K562 (cell line): Measurements from ENCODE around the gene PLXNA2. TPM values are rescaled to one million over a fixed set of nuclear protein-coding genes. Genes with fewer than 3 reads are reported as not detected.

Experiments used
- ATAC-seq: fragments of 200-7000 bp; cut with Tn5 transposase; 3 replicates; pipeline ENCODE4 v1.9.1; 2020; ENCODE audit warnings: moderate library complexity
- BruUV-seq: library from RNA; stranded (reverse); fragments of 400-500 nt; replicated peaks from 2 replicates; lab custom pipeline; 2021; lab: Mats Ljungman, UMichigan
- CTCF ChIA-PET: fragments of 300-600 bp; formaldehyde crosslinking; extraction: SDS; loops from one replicate; lab custom pipeline; 2021; ENCODE audit warnings: low intra/inter-chr PET ratio; lab: Yijun Ruan, JAX
- POLR2A ChIA-PET: fragments of 300-600, 350-650 bp; sonication (Branson Sonifier 250); formaldehyde crosslinking; extraction: SDS; loops from one replicate; lab custom pipeline; 2021; ENCODE audit warnings: antibody characterized with exemption, inconsistent platforms; lab: Yijun Ruan, JAX
- DNase-seq, 4 experiments: peaks; one replicate each; pipeline versions ENCODE4 v3.0.0 to v3.0.0-alpha.2; 2011 to 2018; ENCODE audit warnings: low spot score in 3 of 4, mixed read lengths in 3 of 4; ENCODE audit errors: extremely low read depth in 1 of 4
- FAIRE-seq: peaks from 2 replicates; lab custom pipeline; 2011; peaks lifted over from hg19 to GRCh38; lab: Jason Lieb, UNC
- H2AFZ ChIP-seq: 2 replicates; pipeline ENCODE4 v1.6.0; 2011; ENCODE audit warnings: low read depth, low read length, control low read depth, inconsistent platforms
- H3K27ac ChIP-seq: fragments of 200-600 bp; 3 replicates; pipeline ENCODE4 v1.8.0; 2011; ENCODE audit warnings: low read depth, mild to moderate bottlenecking, control low read depth, inconsistent platforms, low read length, moderate library complexity, mixed read lengths; ENCODE audit errors: extremely low read depth
- H3K27me3 ChIP-seq, 2 experiments: fragments of 300-600 bp in 1 of 2; 2 replicates in 1 of 2; 3 replicates in 1 of 2; pipeline versions ENCODE4 v1.6.0 to v1.8.0; 2011; ENCODE audit warnings: inconsistent platforms in 2 of 2, low read length in 2 of 2, mild to moderate bottlenecking in 1 of 2, mixed read lengths in 1 of 2, moderate library complexity in 1 of 2; ENCODE audit not compliant: control insufficient read depth in 2 of 2, insufficient read depth in 2 of 2
- H3K36me3 ChIP-seq: fragments of 300-600 bp; 3 replicates; pipeline ENCODE4 v1.8.0; 2011; ENCODE audit warnings: mild to moderate bottlenecking, low read length, inconsistent platforms; ENCODE audit not compliant: control insufficient read depth, insufficient read depth
- H3K4me1 ChIP-seq, 2 experiments: fragments of 200-600 bp in 1 of 2; replicated peaks in 1 of 2; 2 replicates in 1 of 2; 3 replicates in 1 of 2; pipeline versions ENCODE4 v1.5.1 to v1.8.0; 2011; ENCODE audit warnings: inconsistent platforms in 2 of 2, low read length in 2 of 2, mild to moderate bottlenecking in 1 of 2, mixed read lengths in 1 of 2, moderate library complexity in 1 of 2; ENCODE audit not compliant: control insufficient read depth in 2 of 2, insufficient read depth in 2 of 2
- H3K4me2 ChIP-seq: 2 replicates; pipeline ENCODE4 v1.6.1; 2011; ENCODE audit warnings: low read length, control low read depth, inconsistent platforms, mixed read lengths; ENCODE audit not compliant: insufficient read depth
- H3K4me3 ChIP-seq: fragments of 200-600 bp; sonication (generic), shearing (Covaris generic); 2 replicates; pipeline ENCODE4 v1.5.1; 2016; ENCODE audit warnings: control low read depth, inconsistent platforms
- H3K79me2 ChIP-seq: fragments of 200-600 bp; 3 replicates; pipeline ENCODE4 v1.8.0; 2011; ENCODE audit warnings: low read length, inconsistent platforms; ENCODE audit not compliant: control insufficient read depth, insufficient read depth
- H3K9ac ChIP-seq, 2 experiments: 2 replicates each; pipeline versions ENCODE4 v1.6.0 to v1.6.1; 2011; ENCODE audit warnings: low read depth in 2 of 2, low read length in 2 of 2, control low read depth in 1 of 2, inconsistent platforms in 1 of 2, mild to moderate bottlenecking in 1 of 2, mixed read lengths in 1 of 2; ENCODE audit not compliant: insufficient read depth in 1 of 2
- H3K9me1 ChIP-seq: one replicate; pipeline ENCODE4 v1.6.0; 2011; ENCODE audit warnings: inconsistent platforms, mild to moderate bottlenecking, low read length, moderate library complexity; ENCODE audit not compliant: control insufficient read depth, insufficient read depth
- H3K9me3 ChIP-seq: replicated peaks from 2 replicates; pipeline ENCODE4 v1.5.1; 2011; ENCODE audit warnings: low read depth, low read length, inconsistent platforms; ENCODE audit not compliant: control insufficient read depth, insufficient read depth
- H4K20me1 ChIP-seq: replicated peaks from 2 replicates; pipeline ENCODE4 v1.6.1; 2011; ENCODE audit warnings: low read length, inconsistent platforms, mixed read lengths; ENCODE audit not compliant: control insufficient read depth, insufficient read depth
- FUS ChIP-seq: fragments of 200-400 bp; formaldehyde crosslinking; optimal IDR thresholded peaks from 2 replicates; pipeline ENCODE3; 2017; ENCODE audit warnings: low read depth, low read length
- HMGN3 ChIP-seq: IDR thresholded peaks from 2 replicates; pipeline ENCODE4 v1.6.1; 2011; ENCODE audit warnings: borderline replicate concordance, low read depth, mild to moderate bottlenecking, mixed read lengths, low read length; ENCODE audit not compliant: insufficient read length; ENCODE audit errors: extremely low read depth
- LARP7 ChIP-seq: fragments of 450-650 bp; IDR thresholded peaks from 2 replicates; pipeline ENCODE4 v1.6.1; 2016
- NFYB ChIP-seq: IDR thresholded peaks from 2 replicates; pipeline ENCODE4 v1.6.1; 2011; ENCODE audit warnings: mild to moderate bottlenecking, moderate library complexity; ENCODE audit not compliant: insufficient read length; ENCODE audit errors: extremely low read depth
- SRSF9 ChIP-seq: fragments of 200-400 bp; formaldehyde crosslinking; IDR thresholded peaks from 2 replicates; pipeline ENCODE4 v1.6.1; 2017; ENCODE audit warnings: low read depth, low read length, borderline replicate concordance
- TAF15 ChIP-seq: fragments of 200-400 bp; formaldehyde crosslinking; IDR thresholded peaks from 2 replicates; pipeline ENCODE4 v1.6.1; 2017; ENCODE audit warnings: mild to moderate bottlenecking, low read depth, low read length, moderate library complexity
- ZFPM2 ChIP-seq: fragments of 250-450 bp; sonication (Bioruptor Pico); IDR thresholded peaks from 2 replicates; pipeline ENCODE4 v1.5.1; 2022; ENCODE audit warnings: mild to moderate bottlenecking
- ZNF184 ChIP-seq: sonication (generic); formaldehyde crosslinking; IDR thresholded peaks from 2 replicates; pipeline ENCODE4 v1.5.0; 2020; ENCODE audit warnings: missing genetic modification reagents
- ZNF583 ChIP-seq: fragments of 250-450 bp; sonication (Bioruptor Pico); IDR thresholded peaks from 2 replicates; pipeline ENCODE4 v1.4.0; 2020
- WGBS: fragments of 100-300 bp; shearing (Covaris generic); methylation state at CpG from one replicate; pipeline ENCODE4 v1.1.6; 2016; ENCODE audit warnings: low coverage, mixed read lengths; ENCODE audit not compliant: insufficient coverage; ENCODE audit errors: missing lambda C conversion rate; 5-methylcytosine and 5-hydroxymethylcytosine counted together
- in situ Hi-C: fragments of 300-500 bp; cut with MboI; formaldehyde crosslinking; loops from 4 replicates; pipeline ENCODE4 v1.15.0; 2018; ENCODE audit warnings: inconsistent platforms, mixed read lengths
- intact Hi-C: fragments of 100-400 bp; cut with micrococcal nuclease; formaldehyde crosslinking; loops from 2 replicates; pipeline ENCODE4 v1.14.2; 2022
- polyA plus RNA-seq, 8 experiments: library from polyadenylated mRNA; depleted of rRNA in 4 of 8; stranded (reverse) in 5 of 8; unstranded in 3 of 8; fragments of >200 nt; fragmentation: Nextera tagmentation in 2 of 8; fragmentation: Illumina TruSeq in 1 of 8; extraction: Ambion mirVana in 2 of 8; extraction: Trizol in 1 of 8; gene quantifications; 2 replicates each; pipeline versions ENCODE4 v1.2.1 to v1.2.3, GENCODE V29; 2011 to 2014; ENCODE audit warnings: inconsistent platforms in 1 of 8, missing spikeins in 1 of 8
- total RNA-seq, 7 experiments: library from RNA; depleted of rRNA in 6 of 7; stranded (reverse); fragments of >200 nt in 6 of 7; fragmentation: Illumina TruSeq in 2 of 7; extraction: Trizol in 2 of 7; gene quantifications; 2 replicates each; pipeline versions ENCODE4 v1.2.1 to v1.2.3, GENCODE V29; 2011 to 2021; ENCODE audit warnings: low replicate concordance in 1 of 7
- TF ChIP-seq, protein P1 (sequence below), 2 experiments: fragments of 450-650 bp; IDR thresholded peaks; 2 replicates each; pipeline ENCODE4 v1.6.1; 2016; ENCODE audit warnings: mild to moderate bottlenecking in 2 of 2, borderline replicate concordance in 1 of 2, low read depth in 1 of 2, moderate library complexity in 1 of 2
- TF ChIP-seq, protein P2 (sequence below): fragments of 250-450 bp; sonication (Bioruptor Pico); IDR thresholded peaks from 2 replicates; pipeline ENCODE4 v1.4.0; 2020; ENCODE audit warnings: borderline replicate concordance

PLXNA2 gene
- total and polyA plus RNA-seq, 9 of the 15 experiments (the other 6 are each of a cell fraction or from before 2014, with no cell fraction given), result 0.01 to 1.3 (median 0.32) TPM

DNA sequence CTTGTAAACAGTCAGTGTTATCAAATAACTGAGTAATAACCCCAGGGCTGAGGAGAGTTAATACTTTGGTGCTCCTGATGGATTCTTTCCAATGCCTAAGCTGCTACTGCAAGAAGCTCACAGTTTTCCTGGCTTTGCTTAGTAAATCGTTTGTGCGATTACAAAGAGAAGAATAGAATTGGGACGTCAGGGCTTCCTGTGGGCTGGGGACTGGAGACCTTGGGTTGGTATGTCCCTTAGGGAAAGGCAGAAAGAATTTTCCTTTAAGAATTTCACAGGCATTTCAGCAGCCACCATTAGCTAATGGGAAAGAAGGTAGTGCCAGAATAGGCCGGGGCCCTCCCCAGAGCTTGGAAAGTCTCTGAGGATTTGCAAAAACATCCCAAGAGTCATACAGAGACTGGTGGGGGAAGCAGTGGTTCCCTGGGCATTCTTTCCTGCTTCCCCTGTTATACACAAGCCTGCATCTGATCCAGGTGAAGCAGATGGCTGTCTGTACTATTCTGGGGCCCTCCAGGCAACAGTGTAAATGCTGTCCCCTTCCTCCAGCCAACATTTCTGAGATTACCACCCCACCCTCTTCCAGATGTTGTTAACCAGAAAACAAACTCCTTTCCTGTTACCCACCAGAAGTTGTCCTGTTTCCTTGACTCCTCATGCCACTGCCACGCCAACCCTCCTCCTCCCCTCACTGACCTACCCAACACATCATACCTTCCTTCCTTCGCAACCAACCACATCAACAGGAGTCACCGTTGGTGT lies 40.2 kb downstream of the PLXNA2 start:
- no peaks in the 10 kb centered on the region for H3K36me3 ChIP-seq
- DNase-seq (no peak), ATAC-seq (no peak), FAIRE-seq (no peak)
- no peak overlapping the region for H3K4me2 ChIP-seq
- H3K9ac ChIP-seq, result no peak overlapping the region
- in situ Hi-C loops, result no loop called here
- peaks cover 0 to 13% of the 10 kb centered on the region in 2 experiments; a peak in 3 of 5 replicates for H3K4me1 ChIP-seq
- BruUV-seq, result no TSS peak
- intact Hi-C loops, result no loop called here
- no peaks in the 10 kb centered on the region for H3K9me1 ChIP-seq
- no peaks in the 10 kb centered on the region for H3K27me3 ChIP-seq
- no peak overlapping the region for H3K27ac ChIP-seq
- WGBS, result 40% methylated on average over 7 of the region's 7 CpGs
- H3K79me2 ChIP-seq, result no peaks in the 10 kb centered on the region
- no peaks in the 10 kb centered on the region for H4K20me1 ChIP-seq
- no peaks in the 10 kb centered on the region for H3K9me3 ChIP-seq
- TF ChIP-seq ZNF583, result no peak
- no peak for TF ChIP-seq TAF15
- TF ChIP-seq ZFPM2 (CRISPR knock-in tag), result no peak
- no peak for TF ChIP-seq NFYB
- TF ChIP-seq, protein P1, sequence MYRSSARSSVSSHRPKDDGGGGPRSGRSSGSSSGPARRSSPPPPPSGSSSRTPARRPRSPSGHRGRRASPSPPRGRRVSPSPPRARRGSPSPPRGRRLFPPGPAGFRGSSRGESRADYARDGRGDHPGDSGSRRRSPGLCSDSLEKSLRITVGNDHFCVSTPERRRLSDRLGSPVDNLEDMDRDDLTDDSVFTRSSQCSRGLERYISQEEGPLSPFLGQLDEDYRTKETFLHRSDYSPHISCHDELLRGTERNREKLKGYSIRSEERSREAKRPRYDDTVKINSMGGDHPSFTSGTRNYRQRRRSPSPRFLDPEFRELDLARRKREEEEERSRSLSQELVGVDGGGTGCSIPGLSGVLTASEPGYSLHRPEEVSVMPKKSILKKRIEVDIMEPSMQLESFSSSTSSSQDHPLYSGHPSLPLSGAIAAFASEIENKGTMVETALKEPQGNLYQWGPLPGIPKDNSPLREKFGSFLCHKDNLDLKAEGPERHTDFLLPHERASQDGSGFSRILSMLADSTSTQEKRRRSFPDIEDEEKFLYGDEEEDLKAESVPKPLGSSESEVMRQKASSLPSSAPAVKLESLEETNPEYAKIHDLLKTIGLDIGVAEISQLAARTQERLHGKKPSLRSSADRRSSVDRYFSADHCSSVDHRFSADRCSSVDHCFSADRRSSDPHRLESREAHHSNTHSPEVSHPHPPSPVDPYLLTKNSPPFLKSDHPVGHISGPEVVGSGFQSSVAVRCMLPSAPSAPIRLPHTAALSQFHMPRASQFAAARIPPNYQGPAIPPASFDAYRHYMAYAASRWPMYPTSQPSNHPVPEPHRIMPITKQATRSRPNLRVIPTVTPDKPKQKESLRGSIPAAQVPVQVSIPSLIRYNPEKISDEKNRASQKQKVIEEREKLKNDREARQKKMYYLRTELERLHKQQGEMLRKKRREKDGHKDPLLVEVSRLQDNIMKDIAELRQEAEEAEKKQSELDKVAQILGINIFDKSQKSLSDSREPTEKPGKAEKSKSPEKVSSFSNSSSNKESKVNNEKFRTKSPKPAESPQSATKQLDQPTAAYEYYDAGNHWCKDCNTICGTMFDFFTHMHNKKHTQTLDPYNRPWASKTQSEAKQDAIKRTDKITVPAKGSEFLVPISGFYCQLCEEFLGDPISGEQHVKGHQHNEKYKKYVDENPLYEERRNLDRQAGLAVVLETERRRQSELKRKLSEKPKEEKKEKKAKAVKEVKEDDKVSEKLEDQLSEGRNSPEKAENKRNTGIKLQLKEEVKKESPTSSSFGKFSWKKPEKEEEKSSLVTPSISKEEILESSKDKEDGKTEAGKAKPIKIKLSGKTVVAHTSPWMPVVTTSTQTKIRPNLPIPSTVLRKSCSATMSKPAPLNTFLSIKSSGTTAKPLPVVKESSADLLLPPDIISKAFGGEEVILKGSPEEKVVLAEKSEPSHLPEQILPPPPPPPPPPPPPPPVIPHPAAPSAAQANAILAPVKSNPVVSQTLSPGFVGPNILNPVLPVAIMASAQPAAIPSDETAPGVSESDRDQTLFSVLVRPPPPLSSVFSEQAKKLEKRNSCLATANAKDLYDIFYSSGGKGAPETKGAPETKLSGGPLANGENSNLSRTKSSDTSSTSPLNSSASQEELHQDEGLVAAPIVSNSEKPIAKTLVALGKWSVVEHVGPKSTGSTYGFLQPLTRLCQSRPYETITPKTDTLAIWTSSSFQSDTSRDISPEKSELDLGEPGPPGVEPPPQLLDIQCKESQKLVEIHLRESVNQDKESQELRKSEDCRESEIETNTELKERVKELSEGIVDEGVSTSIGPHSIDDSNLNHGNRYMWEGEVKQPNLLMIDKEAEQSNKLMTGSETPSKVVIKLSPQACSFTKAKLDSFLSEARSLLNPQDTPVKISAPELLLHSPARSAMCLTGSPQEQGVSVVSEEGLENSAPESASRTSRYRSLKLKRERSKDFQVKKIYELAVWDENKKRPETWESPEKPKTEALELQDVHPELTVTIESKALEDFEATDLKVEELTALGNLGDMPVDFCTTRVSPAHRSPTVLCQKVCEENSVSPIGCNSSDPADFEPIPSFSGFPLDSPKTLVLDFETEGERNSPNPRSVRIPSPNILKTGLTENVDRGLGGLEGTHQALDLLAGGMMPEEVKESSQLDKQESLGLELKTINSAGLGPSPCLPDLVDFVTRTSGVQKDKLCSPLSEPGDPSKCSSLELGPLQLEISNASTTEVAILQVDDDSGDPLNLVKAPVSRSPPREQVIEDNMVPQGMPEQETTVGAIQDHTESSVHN (IDR thresholded peaks at IDR 0.05; ENCODE audit: borderline replicate concordance in 1 of 2, low read depth in 1 of 2), result no peak
- TF ChIP-seq LARP7, result no peak
- TF ChIP-seq FUS, result no peak
- TF ChIP-seq HMGN3, result no peak
- no peak for TF ChIP-seq ZNF184
- TF ChIP-seq, protein P2, sequence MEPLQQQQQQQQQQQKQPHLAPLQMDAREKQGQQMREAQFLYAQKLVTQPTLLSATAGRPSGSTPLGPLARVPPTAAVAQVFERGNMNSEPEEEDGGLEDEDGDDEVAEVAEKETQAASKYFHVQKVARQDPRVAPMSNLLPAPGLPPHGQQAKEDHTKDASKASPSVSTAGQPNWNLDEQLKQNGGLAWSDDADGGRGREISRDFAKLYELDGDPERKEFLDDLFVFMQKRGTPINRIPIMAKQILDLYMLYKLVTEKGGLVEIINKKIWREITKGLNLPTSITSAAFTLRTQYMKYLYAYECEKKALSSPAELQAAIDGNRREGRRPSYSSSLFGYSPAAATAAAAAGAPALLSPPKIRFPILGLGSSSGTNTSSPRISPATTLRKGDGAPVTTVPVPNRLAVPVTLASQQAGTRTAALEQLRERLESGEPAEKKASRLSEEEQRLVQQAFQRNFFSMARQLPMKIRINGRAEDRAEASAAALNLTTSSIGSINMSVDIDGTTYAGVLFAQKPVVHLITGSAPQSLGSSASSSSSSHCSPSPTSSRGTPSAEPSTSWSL, result no peak
- no peak for TF ChIP-seq SRSF9
- ChIA-PET POLR2A (interaction anchor here (0.9 to 1.1 kb wide), 2 partner anchors 31 to 43 kb away, joined by 3 read pairs; no protein-coding TSS in a partner anchor), CTCF (no interaction called here)
- H2AFZ ChIP-seq, result no peak overlapping the region
- no peak overlapping the region for H3K4me3 ChIP-seq
